Natural killer cell treated with Interleukin-12 subunit alpha and Interleukin-12 subunit beta and Interleukin-15 and Interleukin-18, amount 100 ng/mL, for 72 hours (primary cell): ENCODE data around the gene MAEA. TPM values are rescaled to one million over a fixed set of nuclear protein-coding genes. Genes with fewer than 3 reads are reported as not detected.
"Not testable (repeated sequence)": the region's sequence is repeated elsewhere in the genome, so short reads cannot be mapped to it uniquely, and the experiment has no call there.

Source experiments
- ATAC-seq, 2 donors: fragments of 150-1000 bp; cut with Tn5 transposase in 1 of 2; sonication (Bioruptor Pico), chemical (Tn5 transposase) in 1 of 2; 2 replicates each; pipeline ENCODE4 v1.10.0; 2021
- DNase-seq: peaks from one replicate; pipeline ENCODE4 v3.0.0; 2022; ENCODE audit warnings: low spot score
- H3K27ac Mint-ChIP-seq, 2 donors: 1 replicate in 1 of 2; 2 replicates in 1 of 2; pipeline ENCODE4 v1.8.0; 2022; ENCODE audit warnings: mixed read lengths in 2 of 2, mild to moderate bottlenecking in 1 of 2, moderate library complexity in 1 of 2
- H3K27me3 Mint-ChIP-seq, 2 donors: 1 replicate in 1 of 2; 2 replicates in 1 of 2; pipeline ENCODE4 v1.8.0; 2022; ENCODE audit warnings: mixed read lengths in 2 of 2
- H3K36me3 Mint-ChIP-seq: one replicate; pipeline ENCODE4 v1.8.0; 2022; ENCODE audit warnings: mixed read lengths
- H3K4me1 Mint-ChIP-seq, 2 donors: 1 replicate in 1 of 2; 2 replicates in 1 of 2; pipeline ENCODE4 v1.8.0; 2022; ENCODE audit warnings: low read depth in 2 of 2, mixed read lengths in 2 of 2, mild to moderate bottlenecking in 1 of 2
- H3K4me3 Mint-ChIP-seq: one replicate; pipeline ENCODE4 v1.8.0; 2022; ENCODE audit warnings: mixed read lengths
- H3K9me3 Mint-ChIP-seq: 2 replicates; pipeline ENCODE4 v1.8.0; 2022; ENCODE audit warnings: mixed read lengths
- total RNA-seq, 2 donors: library from RNA; stranded (reverse); gene quantifications; one replicate each; pipeline ENCODE4 v1.2.3, GENCODE V29; 2022

The MAEA gene
- total RNA-seq, 2 donors from 2014 or later: 60.1 to 93.7 TPM

DNA sequence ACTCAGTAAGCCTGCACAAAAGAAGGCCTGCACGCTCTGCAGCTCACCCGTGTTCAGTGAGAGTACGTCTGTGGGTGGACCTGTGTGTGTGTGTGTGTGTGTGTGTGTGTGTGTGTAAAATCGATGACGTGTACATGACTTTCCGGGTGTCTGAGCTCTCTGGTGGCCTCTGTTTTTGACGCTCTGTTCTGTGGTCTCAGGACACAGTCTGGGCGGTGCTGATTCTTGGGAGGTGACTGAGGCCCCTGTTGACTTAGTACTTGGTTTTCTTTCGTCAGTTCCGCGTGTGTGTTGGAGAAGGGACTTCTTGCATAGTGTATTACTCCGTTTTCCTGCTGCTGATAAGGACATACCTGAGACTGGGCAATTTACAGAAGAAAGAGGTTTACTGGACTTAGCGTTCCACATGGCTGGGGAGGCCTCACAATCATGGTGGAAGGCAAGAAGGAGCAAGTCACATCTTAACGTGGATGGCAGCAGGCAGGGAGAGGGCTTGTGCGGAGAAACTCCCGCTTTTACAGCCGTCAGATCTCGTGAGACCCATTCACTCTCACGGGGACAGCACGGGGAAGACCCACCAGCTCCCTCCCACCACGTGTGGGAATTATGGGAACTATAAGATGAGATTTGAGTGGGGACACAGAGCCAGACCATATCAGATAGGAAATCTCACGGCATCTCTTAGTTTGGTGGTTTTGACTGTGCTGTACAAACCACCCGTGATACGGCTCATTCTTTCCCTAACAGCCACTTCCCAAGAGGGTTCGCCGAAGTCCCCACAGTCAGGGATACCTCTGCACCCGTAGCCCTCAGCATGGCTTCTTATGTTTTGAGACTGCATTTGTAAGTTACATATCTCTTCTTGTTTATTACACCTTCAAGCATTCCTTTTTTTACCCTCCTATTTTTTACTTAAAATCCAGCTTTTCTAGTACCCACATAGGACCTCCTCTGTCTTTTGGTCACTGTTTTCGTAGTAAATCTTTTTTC lies 81.8 kb downstream of the MAEA start:
- H3K36me3 Mint-ChIP-seq: peaks cover 4% of the 10 kb centered on the region
- ATAC-seq (no peak), DNase-seq (peak; percentile 49)
- H3K4me1 Mint-ChIP-seq: no peaks in the 10 kb centered on the region
- H3K9me3 Mint-ChIP-seq: no peaks in the 10 kb centered on the region
- H3K27me3 Mint-ChIP-seq: no peaks in the 10 kb centered on the region
- H3K27ac Mint-ChIP-seq: no peak overlapping the region
- no peak overlapping the region for H3K4me3 Mint-ChIP-seq

DNA sequence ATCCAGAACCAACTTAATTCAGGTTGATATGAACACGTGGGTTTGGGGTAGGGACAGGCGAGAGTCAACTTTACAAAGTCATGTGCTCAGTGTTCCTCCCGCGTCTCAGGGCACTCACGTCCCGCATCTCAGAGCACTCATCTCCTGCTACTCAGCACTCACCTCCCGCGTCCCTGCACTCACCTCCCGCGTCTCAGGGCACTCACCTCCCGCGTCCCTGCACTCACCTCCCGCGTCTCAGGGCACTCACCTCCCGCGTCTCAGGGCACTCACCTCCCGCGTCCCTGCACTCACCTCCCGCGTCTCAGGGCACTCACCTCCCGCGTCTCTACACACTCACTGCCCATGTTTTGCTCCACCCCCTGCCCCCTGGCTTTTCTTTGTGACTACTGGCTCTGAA lies 82.9 kb downstream of the MAEA start:
- not testable (repeated sequence) for H3K9me3 Mint-ChIP-seq, H3K4me3 Mint-ChIP-seq, H3K36me3 Mint-ChIP-seq, ATAC-seq, H3K27me3 Mint-ChIP-seq, H3K27ac Mint-ChIP-seq, H3K4me1 Mint-ChIP-seq
- peak; percentile 29 for DNase-seq

DNA sequence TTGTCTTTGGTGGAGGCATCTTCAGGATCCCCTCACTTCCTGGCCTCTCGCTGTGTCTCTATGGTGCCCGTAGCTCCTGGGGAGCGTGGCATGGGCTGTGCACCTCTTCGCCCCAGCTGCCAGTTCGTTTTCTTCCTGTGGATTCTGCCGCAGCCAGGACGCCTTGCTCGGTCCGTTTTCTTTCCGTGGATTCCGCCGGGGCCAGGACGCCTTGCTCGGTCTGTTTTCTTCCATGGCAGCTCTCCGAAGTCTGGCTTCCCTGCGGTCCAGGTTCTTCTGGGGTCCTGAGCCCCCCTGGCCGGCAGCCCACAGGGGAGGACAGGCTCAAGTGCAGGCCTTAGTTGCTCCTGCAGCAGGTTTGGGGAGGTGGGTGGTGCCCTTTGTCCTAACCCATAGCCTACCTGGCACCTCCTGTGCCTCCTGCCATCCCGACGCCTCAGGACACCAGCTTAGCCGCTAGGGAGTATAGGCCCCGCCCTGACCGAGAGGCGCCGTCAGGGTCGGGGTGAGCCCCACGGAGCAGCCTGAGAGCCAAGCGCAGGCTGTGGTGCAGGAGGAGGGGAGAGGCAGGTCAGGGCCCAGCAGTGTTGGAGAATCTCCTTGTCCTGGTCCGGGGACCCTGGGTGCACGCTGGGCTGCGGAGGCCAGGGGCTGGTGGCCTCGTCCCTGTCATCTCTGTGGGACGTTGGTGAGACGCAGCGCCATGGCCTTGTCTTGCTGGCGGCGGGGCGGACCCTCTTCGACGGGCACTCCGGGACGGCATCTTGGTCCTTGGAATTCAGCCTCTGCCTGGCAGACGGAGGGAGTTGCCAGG lies 84.4 kb downstream of the MAEA start:
- Mint-ChIP-seq H3K4me3 (no peak overlapping the region), H3K9me3 (no peaks in the 10 kb centered on the region), H3K27ac (no peak overlapping the region), H3K4me1 (no peaks in the 10 kb centered on the region), H3K36me3 (peaks cover 4% of the 10 kb centered on the region), H3K27me3 (no peaks in the 10 kb centered on the region)
- DNase-seq (no peak), ATAC-seq (no peak)

DNA sequence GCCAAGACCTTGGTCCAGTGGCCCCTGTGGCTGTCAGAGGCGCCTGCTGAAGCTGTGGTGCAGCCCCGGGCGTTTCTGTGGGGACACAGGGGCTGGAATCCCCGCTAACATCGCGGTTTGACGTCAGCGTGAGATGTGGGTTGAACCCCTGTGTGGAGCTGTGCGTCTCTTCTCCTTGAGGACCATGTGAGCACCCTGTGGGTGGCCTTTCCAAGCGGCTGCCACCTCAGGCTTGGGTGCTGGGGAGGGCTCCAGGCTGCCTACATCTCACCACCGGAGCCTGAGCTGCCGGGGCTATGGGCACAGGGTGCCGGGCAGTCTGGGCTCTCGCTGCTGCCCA lies 85.0 kb downstream of the MAEA start:
- Mint-ChIP-seq H3K4me1 (no peaks in the 10 kb centered on the region), H3K36me3 (peaks cover 4% of the 10 kb centered on the region), H3K4me3 (no peak overlapping the region), H3K27me3 (no peaks in the 10 kb centered on the region), H3K9me3 (no peaks in the 10 kb centered on the region), H3K27ac (no peak overlapping the region)
- no peak for ATAC-seq
- DNase-seq: no peak

DNA sequence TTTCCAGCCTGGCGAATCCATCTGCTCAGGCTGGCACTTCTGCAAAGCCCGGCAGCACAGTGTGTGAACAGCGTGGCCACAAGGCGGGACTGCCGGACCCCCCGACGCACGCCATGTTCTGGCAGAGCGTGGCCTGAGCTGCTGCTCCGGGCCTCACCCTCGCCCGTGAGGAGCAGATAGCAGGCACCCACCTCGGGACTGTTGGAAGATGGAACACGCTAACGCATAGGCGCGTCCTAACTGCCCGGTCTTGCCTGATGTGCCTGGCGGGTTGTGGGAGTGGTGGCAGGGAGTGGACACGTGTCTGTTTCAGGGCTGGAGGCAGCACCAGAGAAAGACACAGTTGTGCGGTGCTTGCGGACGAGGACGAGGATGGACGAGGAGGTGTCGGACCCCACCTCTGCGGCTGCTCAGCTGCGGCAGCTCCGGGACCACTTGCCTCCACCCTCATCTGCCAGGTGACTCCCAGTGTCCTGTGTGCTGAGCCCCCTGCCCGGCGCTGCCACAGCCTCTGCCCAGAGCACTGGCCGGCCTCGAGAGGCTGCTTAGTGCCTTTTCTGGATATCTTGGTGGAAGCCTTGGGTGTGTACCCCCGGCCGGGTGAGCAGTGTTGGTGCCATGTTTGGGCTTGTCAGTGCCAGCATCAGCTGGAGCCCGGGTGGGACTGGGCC lies 85.5 kb downstream of the MAEA start:
- no peaks in the 10 kb centered on the region for H3K9me3 Mint-ChIP-seq
- DNase-seq (peak; percentile 34), ATAC-seq (peak in 1 of 2 donors; percentile 2)
- H3K27me3 Mint-ChIP-seq: no peaks in the 10 kb centered on the region
- H3K36me3 Mint-ChIP-seq: peaks cover 4% of the 10 kb centered on the region
- H3K4me1 Mint-ChIP-seq: no peaks in the 10 kb centered on the region
- H3K27ac Mint-ChIP-seq: no peak overlapping the region
- H3K4me3 Mint-ChIP-seq: no peak overlapping the region

DNA sequence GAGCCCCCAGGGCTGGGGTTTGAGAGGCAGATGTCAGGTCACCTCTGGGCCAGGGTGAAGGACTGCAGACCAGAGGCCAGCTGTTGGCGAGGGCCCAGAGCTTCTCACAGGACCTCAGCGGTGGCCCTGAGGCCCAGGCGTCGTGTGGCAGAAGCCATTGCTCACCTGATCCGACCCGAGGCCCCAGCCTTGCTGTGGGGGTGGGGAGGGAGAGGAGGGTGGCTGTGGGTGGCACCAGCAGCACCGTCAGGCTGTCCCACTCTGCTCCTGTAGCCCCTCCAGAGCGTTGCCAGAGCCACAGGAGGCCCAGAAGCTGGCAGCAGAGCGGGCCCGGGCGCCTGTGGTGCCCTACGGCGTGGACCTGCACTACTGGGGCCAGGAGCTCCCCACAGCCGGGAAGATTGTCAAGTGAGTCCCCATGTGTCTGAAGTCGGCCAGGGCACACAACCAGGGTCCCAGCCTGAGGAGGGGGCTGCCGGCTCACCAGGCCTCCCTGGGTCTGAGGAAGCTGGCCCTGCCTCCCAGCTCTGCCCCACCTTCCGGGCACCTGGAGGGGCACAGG lies 86.2 kb downstream of the MAEA start:
- peaks cover 4% of the 10 kb centered on the region for H3K36me3 Mint-ChIP-seq
- no peak overlapping the region for H3K27ac Mint-ChIP-seq
- no peaks in the 10 kb centered on the region for H3K9me3 Mint-ChIP-seq
- H3K4me3 Mint-ChIP-seq: no peak overlapping the region
- DNase-seq (no peak), ATAC-seq (no peak)
- H3K4me1 Mint-ChIP-seq: no peaks in the 10 kb centered on the region
- H3K27me3 Mint-ChIP-seq: no peaks in the 10 kb centered on the region

DNA sequence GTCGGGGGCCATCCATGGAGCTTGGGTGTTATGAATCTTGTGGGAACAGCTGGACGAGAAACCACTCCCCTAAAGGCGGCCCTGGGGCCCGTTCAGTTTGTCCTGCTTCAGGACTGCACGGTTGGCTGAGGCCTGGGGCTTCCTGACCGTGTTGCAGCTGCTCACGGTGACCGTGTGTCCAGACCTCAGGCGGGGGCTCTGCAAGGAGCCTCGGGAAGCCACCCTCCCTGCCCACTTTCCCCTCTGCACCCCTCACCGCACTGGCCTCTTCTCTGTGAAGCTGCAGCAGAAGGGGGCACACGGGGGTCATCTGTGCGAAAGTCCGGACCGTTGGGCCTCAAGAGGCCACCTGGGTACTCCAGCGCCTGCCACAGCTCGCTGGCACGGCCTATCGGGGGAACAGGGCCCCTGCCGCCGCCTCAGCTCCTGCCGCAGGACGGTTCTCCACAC lies 86.7 kb downstream of the MAEA start:
- no peak for ATAC-seq
- H3K27ac Mint-ChIP-seq: no peak overlapping the region
- H3K36me3 Mint-ChIP-seq: peaks cover 4% of the 10 kb centered on the region
- no peaks in the 10 kb centered on the region for H3K9me3 Mint-ChIP-seq
- peak; percentile 46 for DNase-seq
- no peaks in the 10 kb centered on the region for H3K4me1 Mint-ChIP-seq
- H3K27me3 Mint-ChIP-seq: no peaks in the 10 kb centered on the region
- no peak overlapping the region for H3K4me3 Mint-ChIP-seq

DNA sequence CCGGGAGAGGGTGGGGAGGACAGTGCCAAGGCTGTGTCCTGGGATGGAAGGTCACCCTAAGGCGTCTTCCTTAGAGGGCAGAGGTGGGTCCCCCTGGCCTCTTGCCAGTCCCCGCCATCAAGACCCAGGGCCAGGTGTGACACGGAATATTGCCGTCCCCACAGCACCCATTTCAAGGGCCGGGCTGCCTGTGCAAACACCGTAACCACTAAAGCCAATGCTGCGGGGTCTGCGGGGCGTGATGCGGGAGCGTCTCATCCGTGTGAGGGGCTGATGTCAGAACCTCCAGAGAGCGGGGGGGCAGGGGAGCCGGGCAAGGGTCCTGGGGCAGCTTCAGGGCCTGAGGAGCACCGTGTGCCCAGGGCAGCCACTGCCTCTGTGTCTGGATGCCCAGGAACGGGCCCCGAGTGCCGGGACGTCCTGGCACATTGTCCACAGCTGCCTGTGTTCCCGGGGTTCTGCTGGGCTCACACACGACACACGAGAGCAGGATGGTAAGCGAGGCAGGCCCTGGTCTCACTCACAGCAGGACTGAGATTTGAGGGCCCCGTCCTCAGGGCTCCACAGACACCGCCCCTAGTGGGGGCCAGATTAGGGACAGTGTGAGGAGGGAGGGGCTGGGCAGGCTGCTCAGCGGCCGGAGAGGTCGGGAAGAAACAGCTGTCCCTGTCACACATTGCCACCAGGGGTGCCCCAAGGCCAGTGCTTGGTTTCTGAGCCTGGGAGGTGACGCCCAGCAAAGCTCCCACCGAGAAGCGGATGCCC lies 87.3 kb downstream of the MAEA start:
- H3K27me3 Mint-ChIP-seq: no peaks in the 10 kb centered on the region
- ATAC-seq (no peak), DNase-seq (peak; percentile 38)
- no peak overlapping the region for H3K27ac Mint-ChIP-seq
- H3K4me3 Mint-ChIP-seq: no peak overlapping the region
- peaks cover 3% of the 10 kb centered on the region for H3K36me3 Mint-ChIP-seq
- no peaks in the 10 kb centered on the region for H3K4me1 Mint-ChIP-seq
- no peaks in the 10 kb centered on the region for H3K9me3 Mint-ChIP-seq

DNA sequence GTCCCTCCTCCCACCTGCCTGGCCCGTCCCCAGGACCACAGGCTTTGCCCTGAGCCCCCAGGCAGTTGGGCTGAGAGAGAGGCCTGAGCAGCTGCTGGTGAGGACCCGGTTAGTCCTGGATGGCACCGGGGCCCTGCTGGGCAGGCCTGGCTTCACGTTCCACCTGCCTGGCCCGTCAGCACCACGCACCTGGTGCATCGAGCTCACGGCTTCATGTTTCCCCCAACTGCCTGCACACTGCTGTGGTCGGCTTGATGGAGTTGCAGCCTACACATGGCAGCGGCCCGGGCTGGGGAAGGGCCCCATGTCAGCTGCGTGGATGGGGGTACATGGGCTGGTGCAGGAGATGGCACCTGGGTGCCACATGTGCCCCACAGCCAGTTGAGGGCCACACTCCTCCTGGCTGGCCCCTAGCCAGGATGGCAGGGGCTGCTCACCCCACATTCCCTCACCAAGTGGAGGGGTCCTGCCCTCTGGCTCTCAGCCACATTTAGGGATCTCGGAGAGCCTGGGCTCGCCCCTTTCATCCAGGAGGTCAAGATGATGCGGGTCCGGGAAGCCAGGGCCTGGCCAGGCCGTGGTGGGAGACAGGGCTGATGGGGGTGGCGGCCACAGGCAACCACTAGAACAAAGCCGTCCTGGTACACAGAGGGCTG lies 88.0 kb downstream of the MAEA start:
- H3K4me1 Mint-ChIP-seq: no peaks in the 10 kb centered on the region
- DNase-seq (peak; percentile 39), ATAC-seq (no peak)
- H3K27me3 Mint-ChIP-seq: no peaks in the 10 kb centered on the region
- H3K9me3 Mint-ChIP-seq: no peaks in the 10 kb centered on the region
- no peak overlapping the region for H3K4me3 Mint-ChIP-seq
- H3K27ac Mint-ChIP-seq: no peak overlapping the region
- H3K36me3 Mint-ChIP-seq: no peaks in the 10 kb centered on the region

GRCh38 chr4:1378559-1379231 lies 89.0 kb downstream of the MAEA start:
- ATAC-seq (no peak), DNase-seq (peak; percentile 37)
- Mint-ChIP-seq H3K9me3 (no peaks in the 10 kb centered on the region), H3K4me1 (no peaks in the 10 kb centered on the region), H3K4me3 (no peak overlapping the region), H3K27me3 (no peaks in the 10 kb centered on the region), H3K27ac (no peak overlapping the region), H3K36me3 (no peaks in the 10 kb centered on the region)

DNA sequence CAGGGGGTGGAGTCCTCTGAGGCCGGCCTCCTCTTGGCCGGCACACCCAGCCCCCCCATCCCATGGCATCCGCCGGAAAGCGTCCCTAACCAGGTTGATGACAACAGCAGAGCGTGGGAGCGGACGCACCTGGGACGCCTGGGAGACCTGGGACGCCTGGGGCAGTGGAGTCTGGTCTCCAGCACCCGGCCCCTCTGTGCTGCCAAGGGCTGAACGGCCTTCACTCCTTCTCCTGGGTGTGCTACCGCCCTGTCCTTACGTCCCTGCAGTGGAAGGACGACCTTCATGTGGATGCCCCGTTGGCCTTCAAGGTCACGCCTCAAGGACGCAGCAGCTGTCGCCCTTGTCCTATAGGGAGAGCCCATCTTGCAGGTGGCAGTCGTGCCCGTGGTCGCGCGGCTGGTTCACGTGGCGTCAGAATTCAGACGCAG lies 89.7 kb downstream of the MAEA start:
- Mint-ChIP-seq H3K4me1 (no peaks in the 10 kb centered on the region), H3K4me3 (no peak overlapping the region), H3K36me3 (no peaks in the 10 kb centered on the region), H3K27ac (no peak overlapping the region), H3K27me3 (no peaks in the 10 kb centered on the region), H3K9me3 (no peaks in the 10 kb centered on the region)
- ATAC-seq (no peak), DNase-seq (peak; percentile 25)

DNA sequence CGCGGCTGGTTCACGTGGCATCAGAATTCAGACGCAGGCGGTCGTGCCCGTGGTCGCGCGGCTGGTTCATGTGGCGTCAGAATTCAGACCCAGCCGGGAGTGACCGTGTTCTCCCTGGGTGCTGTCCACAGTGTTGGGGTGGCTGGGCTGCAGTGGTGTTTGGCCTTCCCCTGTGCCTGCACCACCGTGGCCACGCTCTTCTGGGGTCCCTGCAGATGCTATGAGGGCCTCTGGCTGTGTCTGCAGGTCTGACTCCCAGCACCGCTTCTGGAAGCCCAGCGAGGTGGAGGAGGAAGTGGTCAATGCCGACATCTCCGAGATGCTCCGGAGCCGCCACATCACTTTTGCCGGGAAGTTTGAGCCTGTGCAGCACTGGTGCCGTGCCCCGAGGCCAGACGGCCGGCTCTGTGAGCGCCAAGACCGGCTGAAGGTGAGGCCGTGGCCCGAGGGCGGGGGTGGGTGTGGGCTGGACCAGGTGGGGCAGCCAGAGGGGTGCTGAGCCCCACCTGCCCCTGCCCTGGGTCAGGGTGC lies 90.2 kb downstream of the MAEA start:
- H3K27me3 Mint-ChIP-seq: no peaks in the 10 kb centered on the region
- H3K4me1 Mint-ChIP-seq: no peaks in the 10 kb centered on the region
- no peaks in the 10 kb centered on the region for H3K36me3 Mint-ChIP-seq
- DNase-seq (peak; percentile 34), ATAC-seq (no peak)
- no peak overlapping the region for H3K27ac Mint-ChIP-seq
- no peak overlapping the region for H3K4me3 Mint-ChIP-seq
- H3K9me3 Mint-ChIP-seq: no peaks in the 10 kb centered on the region
